CD4-positive, alpha-beta T cell treated with Interleukin-17A for 1 hour (primary cell): ENCODE measurements around the gene CLCF1.
A peak's percentile ranks its signal among the peaks of the same experiment; 100 is the strongest.
"Not testable (repeated sequence)": the region's sequence is repeated elsewhere in the genome, so short reads cannot be mapped to it uniquely, and the experiment has no call there.

Source experiments
- DNase-seq: peaks from one replicate; pipeline ENCODE4 v3.0.0-alpha.2; 2020

CLCF1 gene

GRCh38 chr11:67408437-67409200 lies 35.2 kb upstream of the CLCF1 start:
- no peak for DNase-seq

- DNase-seq = no peak
Measured at GRCh38 chr11:67407688-67408163, 34.3 kb upstream of the CLCF1 start.

DNA sequence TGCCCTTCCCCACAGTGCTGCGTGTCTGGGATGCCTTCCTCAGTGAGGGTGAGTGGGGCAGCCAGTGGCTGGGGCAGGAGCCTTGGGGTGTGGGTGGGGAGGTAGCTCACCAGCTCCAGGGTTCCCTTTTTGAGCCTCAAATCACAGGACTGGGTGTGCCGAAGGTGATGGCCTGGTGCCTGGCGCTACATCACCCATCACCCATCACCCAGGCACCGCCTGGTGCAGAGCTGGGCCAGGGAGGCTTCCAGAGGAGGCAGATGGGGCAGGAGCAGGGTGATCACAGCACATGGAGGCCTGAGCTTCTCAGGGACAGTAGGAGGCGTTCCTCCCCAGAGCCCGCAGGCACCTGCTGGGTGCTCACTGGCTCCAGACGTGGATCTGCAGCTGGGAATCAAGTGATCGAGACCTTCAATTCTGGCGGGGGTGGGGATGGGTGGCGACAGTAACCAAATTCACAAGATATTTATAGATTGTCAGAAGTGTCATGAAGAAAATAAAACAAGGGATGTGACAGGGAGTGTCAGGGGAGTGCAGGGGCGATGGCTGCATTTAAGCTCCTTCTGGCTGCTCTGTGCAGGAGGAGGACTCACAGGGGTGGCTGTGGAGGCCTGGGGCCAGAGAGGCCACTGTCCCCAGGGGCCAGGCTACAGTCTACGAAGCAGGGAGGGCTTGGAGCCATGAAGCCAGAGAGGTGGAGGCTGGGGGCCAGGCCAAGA lies 33.7 kb upstream of the CLCF1 start:
- peak; percentile 42 for DNase-seq

DNA sequence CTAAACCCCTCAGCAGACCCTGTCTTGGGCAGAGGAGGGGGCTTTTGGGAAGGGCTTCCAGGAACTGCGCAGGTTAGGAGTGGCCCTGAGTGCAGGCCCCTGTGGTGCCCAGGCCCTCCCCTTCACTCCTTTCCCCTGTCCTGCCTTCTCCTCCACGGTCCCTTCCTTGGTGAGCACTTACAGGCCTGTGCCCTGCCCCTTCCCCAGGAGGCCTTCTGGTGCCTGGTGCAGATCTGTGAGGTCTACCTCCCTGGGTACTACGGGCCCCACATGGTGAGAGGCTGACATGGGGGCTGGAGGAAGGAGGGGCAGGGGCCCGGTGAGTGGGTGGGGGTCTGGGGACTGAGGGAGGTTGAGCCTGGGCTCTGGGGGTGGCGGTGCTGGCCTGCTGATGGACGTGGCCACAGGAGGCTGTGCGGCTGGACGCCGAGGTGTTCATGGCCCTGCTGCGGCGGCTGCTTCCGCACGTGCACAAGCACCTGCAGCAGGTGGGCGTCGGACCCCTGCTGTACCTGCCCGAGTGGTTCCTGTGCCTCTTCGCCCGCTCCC lies 33.1 kb upstream of the CLCF1 start:
- no peak for DNase-seq

DNA sequence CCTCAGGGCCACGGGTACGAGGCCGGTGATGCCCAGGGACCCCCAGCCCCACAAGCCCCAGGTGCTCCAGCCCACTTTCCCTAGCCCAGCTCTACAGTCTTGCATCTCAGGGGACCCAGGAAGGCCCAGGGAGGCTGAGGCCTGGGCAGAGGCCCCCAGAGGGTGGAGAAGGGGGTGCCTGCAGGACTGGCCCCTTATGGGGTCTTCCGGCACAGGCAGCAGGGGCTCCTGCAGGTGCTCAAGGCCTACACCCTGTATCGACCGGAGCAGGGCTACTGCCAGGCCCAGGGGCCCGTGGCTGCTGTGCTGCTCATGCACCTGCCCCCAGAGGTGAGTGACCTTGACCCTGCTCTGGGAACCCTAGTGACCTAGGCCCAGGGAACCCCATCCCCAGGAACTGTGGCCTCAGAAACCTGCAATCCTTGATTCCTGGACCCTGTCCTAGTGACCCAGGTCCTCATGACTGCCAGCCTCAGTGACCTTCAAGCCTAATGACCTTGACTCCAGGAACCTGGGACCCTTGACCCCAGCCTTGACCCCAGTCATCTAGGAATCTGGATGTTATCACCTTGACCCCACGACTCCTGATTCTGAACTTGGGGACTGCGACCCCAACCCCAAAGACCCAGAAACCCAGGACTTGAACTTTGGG lies 32.4 kb upstream of the CLCF1 start:
- no peak for DNase-seq

- no peak for DNase-seq
Measured at GRCh38 chr11:67405196-67405567, 31.8 kb upstream of the CLCF1 start.

DNA sequence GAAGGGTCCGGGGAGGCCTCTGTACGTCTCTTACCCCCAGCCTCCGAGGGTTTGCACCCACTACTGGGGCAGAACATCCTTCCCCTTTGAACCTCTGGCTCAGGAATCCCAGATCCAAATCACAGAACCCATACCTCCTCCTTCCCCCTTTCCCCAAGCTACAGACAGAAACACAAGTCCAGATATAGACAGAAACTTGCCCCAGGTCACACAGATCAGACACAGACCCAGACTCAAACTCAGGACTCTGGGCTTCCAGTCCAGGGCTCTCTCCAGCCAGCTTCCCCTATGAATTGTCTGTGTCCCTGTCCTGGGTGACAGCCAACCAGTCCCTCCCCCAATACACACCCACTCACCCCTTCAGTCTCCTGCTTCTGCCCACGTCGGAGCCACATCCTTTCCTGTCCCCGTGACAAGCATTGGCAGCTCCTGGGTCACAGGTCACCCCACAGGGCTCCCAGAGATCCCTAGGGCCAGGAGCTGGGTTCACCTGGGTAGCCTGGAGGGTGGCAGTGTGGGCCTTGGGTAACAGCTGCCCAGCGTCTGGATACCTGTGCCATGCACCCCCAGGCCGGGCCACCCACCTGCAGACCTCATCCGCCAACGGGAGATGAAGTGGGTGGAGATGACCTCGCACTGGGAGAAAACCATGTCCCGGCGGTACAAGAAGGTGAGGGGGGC lies 31.3 kb upstream of the CLCF1 start:
- peak; percentile 66 for DNase-seq

DNA sequence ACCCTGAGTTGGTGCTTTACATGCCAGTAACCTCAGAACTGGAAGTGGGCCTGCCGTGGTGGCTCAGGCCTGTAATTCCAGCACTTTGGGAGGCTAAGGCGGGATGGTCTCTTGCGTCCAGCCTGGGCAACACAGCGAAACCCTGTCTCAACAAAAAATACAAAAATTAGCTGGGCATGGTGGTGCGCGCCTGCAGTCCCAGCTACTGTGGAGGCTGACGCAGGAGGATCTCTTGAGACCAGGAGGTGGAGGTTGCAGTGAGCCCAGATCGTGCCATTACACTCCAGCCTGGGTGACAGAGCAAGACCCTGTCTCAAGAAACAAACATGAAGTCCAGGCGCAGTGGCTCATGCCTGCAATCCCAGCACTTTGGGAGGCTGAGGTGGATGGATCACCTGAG lies 29.7 kb upstream of the CLCF1 start:
- DNase-seq = not testable (repeated sequence)

DNA sequence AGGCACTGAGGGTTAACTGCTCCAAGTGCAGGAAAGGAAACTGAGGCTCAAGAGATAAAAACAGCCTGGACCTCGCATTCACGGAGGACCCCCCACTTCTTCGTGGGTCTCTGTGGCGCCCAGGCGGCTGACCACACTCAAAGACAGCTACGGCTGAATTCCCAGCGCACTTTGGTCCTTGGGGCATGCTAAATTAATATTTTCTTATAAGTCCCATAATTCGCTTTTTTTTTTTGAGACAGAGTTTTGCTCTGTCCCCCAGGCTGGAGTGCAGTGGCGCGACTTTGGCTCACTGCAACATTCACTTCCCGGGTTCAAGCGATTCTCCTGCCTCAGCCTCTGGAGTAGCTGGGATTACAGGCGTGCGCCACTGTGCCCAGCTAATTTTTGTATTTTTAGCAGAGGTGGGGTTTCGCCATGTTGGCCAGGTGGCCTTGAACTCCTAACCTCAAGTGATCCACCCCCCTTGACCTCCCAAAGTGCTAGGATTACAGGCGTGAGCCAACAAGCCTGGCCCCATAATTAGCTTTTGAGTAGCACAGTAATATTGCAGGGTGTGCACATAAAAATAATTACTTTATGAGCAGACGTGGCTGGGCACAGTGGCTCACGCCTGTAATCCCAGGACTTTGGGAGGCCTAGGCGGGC lies 28.9 kb upstream of the CLCF1 start:
- not testable (repeated sequence) for DNase-seq

DNA sequence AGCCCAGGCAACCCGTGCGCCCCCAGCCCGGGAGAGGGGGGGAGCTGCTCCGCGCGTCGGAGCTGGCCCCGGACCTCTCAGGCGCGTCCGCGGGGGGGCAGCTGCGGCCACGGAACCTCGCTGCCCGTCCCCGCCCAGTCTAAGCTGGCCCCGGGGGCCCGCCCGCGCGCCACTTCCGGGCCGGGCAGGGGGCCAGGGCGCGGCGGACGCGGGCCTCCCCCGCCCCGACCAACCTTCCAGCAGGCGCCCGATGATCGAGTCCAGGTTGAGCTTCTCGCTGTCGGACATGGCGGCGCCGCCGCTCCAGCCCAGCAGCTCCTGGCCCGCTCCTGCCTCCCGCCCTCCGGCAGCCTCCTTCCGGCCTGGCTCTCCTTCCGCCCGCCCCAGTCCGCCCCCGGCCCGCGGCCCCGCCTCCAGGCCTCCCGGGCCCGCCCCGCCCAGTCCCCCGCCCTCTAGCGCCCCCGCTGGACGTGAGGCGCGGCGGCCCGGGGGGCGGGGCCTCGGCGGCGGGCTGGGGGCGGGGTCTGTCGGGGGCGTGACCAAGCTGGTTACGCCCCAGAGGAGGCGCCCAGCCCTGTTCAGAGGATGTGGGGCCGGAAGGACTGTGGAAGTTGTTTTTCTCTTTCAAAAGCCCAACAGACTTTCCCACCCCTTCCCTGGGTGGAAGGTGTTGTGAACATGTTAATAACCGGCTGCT lies 28.2 kb upstream of the CLCF1 start, which contains the start of gene PPP1CA:
Gene PPP1CA (minus strand): TSS at position 364 of the 697 bp plus-strand sequence. CDS start 76 bp downstream, at position 288.
- peak; percentile 90 for DNase-seq

GRCh38 chr11:67400942-67401494 lies 27.6 kb upstream of the CLCF1 start:
- DNase-seq = no peak

GRCh38 chr11:67400251-67400941 lies 27.0 kb upstream of the CLCF1 start:
- DNase-seq = no peak

- no peak for DNase-seq
Measured at GRCh38 chr11:67398661-67399563, 25.5 kb upstream of the CLCF1 start.

DNA sequence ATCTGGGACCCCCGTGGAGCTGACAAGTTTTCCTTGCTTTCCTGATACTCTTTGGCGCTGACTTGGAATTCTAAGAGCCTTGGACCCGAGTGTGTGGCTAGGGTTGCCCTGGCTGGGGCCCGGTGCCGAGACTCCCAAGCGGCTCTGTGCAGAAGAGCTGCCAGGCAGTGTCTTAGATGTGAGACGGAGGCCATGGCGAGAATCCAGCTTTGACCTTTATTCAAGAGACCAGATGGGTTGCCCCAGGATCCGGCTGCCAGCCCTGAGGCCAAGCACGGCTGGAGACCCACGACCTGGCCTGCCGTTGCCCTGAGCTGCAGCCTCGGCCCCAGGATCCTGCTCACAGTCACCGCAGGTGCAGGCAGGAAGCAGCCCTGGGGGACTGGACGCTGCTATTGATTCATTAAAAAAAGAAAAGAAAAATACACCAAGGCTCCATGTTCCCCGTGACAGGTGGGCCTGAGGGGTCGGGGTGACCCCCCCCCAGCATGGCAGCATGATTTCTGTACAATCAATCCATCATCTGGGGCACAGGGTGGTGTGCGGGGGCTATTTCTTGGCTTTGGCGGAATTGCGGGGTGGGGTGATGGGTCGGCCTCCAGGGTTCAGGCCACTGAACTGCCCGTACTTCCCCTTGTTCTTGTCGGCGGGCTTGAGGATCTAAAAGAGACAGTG lies 24.7 kb upstream of the CLCF1 start:
- DNase-seq = no peak

DNA sequence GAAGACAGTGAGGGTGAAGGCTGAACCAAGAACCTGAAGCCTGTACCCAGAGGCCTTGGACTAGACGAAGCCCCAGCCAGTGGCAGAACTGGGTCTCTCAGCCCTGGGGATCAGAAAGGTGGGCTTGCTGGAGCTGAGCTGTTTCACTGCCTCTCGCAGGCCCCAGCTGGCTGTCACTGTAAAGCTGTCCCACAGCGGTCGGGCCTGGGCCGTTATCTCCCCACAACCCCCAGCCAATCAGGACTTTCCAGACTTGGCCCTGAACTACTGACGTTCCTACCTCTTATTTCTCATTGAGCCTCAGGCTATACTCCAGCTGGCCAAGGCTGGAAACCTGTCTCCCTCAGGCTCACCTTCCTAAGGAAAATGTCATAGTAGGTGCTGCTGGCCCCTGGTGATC lies 24.1 kb upstream of the CLCF1 start:
- no peak for DNase-seq

DNA sequence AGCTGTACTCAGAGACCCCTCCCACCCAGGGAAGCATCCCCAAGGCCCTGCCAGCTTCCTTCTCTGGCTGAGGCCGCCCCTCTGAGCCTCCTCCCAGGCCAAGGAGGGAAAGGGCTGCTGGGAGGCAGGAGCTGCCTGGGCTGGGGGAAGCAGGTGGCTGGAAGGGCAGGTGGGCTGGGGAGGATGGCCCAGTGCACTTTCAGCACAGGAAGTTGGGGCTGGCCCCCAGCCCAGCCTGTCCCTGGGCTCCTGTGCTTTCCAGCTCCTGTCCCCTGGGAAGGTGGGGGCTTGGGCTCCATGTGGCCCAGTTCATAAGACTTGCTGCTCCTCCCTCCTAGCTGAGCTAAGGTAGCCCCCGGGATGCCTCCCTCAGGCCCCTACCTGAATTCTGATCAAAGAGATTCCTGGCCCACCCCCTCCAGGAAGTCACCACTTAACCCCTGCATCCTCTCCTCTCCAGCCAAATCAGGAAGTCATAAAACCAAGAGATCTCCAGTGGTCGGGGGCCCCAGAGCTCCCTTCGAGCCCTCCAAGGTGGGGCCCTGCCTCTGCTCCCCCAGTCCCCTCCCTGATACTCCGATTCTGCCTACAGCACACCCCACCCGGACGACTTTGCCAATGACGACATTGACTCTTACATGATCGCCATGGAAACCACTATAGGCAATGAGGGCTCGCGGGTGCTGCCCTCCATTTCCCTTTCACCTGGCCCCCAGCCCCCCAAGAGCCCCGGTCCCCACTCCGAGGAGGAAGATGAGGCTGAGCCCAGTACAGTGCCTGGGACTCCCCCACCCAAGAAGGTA lies 23.4 kb upstream of the CLCF1 start:
- DNase-seq = no peak

DNA sequence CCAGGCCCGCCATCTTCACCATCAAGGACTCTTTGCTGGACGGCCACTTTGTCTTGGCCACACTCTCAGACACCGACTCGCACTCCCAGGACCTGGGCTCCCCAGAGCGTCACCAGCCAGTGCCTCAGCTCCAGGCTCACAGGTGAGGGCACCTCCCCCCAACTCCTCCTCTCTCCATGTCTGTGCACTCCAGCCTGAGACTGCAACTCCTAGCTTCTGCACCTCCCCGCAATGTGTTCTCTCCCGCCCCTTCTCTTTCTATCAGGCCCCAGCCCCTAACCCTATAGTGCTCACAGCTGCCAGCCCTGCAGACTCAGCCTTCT lies 22.8 kb upstream of the CLCF1 start:
- DNase-seq = no peak

DNA sequence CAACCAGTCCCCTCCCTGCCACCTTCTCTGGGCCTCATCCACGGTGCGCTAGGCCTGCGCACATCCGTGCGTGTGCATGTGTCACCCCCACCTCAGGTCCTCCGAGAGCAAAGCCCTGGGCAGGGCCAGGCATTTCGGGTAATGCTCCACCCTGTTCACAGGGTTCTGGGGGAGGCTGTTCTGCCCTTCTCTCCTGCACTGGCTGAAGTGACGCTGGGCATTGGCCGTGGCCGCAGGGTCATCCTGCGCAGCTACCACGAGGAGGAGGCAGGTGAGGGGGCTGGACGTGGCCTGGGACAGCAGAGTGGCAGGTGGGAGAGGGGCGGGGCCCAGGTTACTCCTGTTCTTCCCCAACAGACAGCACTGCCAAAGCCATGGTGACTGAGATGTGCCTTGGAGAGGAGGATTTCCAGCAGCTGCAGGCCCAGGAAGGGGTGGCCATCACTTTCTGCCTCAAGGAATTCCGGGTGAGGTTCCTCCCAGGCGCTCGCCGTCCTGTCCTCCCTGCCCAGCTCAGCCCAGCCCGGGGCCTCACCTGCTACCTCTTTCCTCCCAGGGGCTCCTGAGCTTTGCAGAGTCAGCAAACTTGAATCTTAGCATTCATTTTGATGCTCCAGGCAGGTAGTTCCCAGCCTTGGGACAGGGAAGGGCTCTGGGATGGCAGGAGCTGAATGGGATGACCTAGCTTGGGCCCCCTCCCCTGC lies 22.3 kb upstream of the CLCF1 start:
- DNase-seq = no peak
